ENCODE results near the gene SFXN5.

The SFXN5 gene

GRCh38 chr2:72958542-72959385, 112.7 kb downstream of the SFXN5 start:
- DNase-seq (ENCODE audit: low read depth in 3 of 3): no peak

GRCh38 chr2:72956936-72957335, 114.6 kb downstream of the SFXN5 start:
- no peak for DNase-seq (ENCODE audit: low read depth in 3 of 3)

- no peak for DNase-seq (ENCODE audit: low read depth in 3 of 3)
These were observed 115.5 kb downstream of the SFXN5 start for GRCh38 chr2:72956050-72956395.

- no peak for DNase-seq (ENCODE audit: low read depth in 3 of 3)
These were observed 116.1 kb downstream of the SFXN5 start for GRCh38 chr2:72955228-72956049.

GRCh38 chr2:72954376-72955227, 116.9 kb downstream of the SFXN5 start:
- DNase-seq (ENCODE audit: low read depth in 3 of 3): no peak

GRCh38 chr2:72953976-72954375, 117.5 kb downstream of the SFXN5 start:
- no peak for DNase-seq (ENCODE audit: low read depth in 3 of 3)

GRCh38 chr2:72953528-72953927, 118.0 kb downstream of the SFXN5 start:
- DNase-seq (ENCODE audit: low read depth in 3 of 3): no peak

GRCh38 chr2:72952961-72953360, 118.6 kb downstream of the SFXN5 start:
- no peak for DNase-seq (ENCODE audit: low read depth in 3 of 3)

GRCh38 chr2:72952110-72952823, 119.2 kb downstream of the SFXN5 start:
- no peak for DNase-seq (ENCODE audit: low read depth in 3 of 3)

- no peak for DNase-seq (ENCODE audit: low read depth in 3 of 3)
These were observed 120.0 kb downstream of the SFXN5 start for GRCh38 chr2:72951303-72952095.

- no peak for DNase-seq (ENCODE audit: low read depth in 3 of 3)
These were observed 120.8 kb downstream of the SFXN5 start for GRCh38 chr2:72950558-72951255.

GRCh38 chr2:72949642-72950041, 121.9 kb downstream of the SFXN5 start:
- no peak for DNase-seq (ENCODE audit: low read depth in 3 of 3)

GRCh38 chr2:72949045-72949444, 122.5 kb downstream of the SFXN5 start:
- DNase-seq (ENCODE audit: low read depth in 3 of 3): no peak

GRCh38 chr2:72947952-72948830, 123.3 kb downstream of the SFXN5 start:
- no peak for DNase-seq (ENCODE audit: low read depth in 3 of 3)

- DNase-seq (ENCODE audit: low read depth in 3 of 3): no peak
These were observed 125.0 kb downstream of the SFXN5 start for GRCh38 chr2:72946466-72946865.

GRCh38 chr2:72945450-72946019, 126.0 kb downstream of the SFXN5 start:
- no peak for DNase-seq (ENCODE audit: low read depth in 3 of 3)

GRCh38 chr2:72944804-72945449, 126.6 kb downstream of the SFXN5 start:
- DNase-seq (ENCODE audit: low read depth in 3 of 3): no peak
